ENCODE data around the gene LUC7L2.
"Not testable (repeated sequence)": the region's sequence is repeated elsewhere in the genome, so short reads cannot be mapped to it uniquely, and the experiment has no call there.

The LUC7L2 gene

DNA sequence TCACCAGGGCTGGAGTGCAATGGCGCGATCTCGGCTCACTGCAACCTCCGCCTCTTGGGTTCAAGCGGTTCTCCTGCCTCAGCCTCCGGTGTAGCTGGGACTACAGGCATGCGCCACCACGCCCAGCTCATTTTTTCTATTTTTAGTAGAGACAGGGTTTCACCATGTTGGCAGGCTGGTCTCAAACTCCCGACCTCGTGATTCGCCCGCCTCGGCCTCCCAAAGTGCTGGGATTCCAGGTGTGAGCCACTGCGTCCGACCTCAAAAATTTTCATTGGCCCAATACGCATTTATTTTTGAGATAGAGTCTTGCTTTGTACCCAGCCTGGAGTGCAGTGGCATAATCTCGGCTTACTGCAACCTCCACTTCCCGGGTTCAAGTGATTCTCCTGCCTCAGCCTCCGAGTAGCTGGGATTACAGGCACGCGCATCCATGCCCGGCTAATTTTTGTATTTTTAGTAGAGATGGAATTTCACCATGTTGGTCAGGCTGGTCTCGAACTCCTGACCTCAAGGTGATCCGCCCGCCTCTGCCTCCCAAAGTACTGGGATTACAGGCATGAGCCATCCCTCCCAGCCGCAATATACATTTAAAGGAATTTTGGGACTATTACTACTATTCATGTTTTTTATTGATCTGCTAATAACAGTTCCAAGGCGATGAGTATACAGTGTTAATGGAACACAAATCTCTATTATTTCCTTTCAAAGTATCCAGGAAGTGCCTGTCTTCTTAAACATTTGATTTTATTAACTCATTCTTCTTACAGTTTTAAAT lies 1.8 kb upstream of the LUC7L2 start:
- DNase-seq (ENCODE audit: low read depth), result not testable (repeated sequence)

DNA sequence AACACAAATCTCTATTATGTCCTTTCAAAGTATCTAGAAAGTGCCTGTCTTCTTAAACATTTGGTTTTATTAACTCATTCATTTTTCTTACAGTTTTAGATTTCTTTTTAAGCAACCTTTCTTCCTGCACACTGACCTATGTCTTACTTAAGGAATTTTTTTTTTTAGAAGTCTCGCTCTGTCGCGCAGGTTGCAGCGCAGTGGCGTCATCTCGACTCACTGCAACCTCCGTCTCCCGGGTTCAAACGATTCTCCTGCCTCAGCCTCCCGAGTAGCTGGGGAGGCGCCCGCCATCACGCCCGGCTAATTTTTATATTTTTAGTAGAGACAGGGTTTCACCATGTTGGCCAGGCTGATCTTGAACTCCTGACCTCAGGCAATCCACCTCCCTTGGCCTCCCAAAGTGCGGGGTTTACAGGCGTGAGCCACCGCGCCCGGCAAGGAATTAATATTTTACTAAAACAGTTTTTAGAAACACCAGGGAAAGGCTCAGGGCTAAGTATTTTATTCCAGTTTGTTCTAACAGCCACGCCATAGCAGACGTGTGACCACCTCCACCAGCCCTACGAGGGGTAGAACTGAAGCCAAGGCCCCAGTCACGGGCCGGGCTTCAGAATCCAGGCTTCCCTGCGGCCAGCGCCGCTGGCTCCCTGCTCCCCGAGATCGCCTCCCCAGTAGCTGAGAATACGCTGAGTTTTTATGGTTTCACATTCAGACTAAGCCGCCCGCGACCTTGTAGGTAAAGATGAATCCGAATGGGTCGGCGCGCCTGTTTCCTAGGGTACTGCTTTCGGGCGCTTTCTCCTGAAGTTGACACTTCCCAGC lies 941 bp upstream of the LUC7L2 start:
- DNase-seq (ENCODE audit: low read depth), result no peak

- peak; percentile 89 for DNase-seq (ENCODE audit: low read depth)
Measured at GRCh38 chr7:139360210-139360947, 685 bp downstream of the LUC7L2 start.

DNA sequence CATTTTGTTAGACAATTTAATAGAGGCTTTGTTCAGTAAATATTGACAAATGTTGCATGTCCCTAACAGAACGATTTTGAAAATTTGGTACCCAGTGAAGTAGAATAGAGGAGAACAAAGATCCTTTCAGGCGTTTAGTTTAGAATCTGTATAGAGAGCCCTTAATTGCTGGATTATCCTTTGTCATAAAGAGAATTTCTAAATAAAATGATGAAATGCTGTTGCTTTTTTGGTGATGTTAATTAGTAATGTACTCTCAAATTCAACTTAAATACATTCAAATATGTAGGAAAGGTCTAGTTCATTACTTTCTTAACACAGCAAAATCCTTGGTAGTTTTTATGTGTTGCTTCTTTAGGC lies 1.2 kb downstream of the LUC7L2 start:
- DNase-seq (ENCODE audit: low read depth), result no peak

DNA sequence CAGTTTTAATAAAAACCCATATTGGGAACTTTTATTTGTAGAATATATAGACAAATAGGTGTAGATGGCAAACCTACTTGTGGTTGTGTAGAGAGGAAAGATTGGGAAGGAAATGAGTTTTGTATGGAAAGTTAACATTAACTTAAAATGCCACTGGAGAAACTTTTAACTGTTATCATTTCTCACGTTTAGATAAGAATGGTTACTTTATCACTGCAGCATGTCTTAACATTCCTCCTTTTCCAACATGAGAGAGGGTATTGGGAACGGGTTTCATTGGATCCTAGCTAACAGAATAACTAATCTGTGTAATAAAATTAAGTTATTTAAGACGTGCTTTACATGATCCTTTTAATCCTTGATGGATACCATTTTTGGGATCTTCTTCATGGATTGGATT lies 1.8 kb downstream of the LUC7L2 start:
- no peak for DNase-seq (ENCODE audit: low read depth)

DNA sequence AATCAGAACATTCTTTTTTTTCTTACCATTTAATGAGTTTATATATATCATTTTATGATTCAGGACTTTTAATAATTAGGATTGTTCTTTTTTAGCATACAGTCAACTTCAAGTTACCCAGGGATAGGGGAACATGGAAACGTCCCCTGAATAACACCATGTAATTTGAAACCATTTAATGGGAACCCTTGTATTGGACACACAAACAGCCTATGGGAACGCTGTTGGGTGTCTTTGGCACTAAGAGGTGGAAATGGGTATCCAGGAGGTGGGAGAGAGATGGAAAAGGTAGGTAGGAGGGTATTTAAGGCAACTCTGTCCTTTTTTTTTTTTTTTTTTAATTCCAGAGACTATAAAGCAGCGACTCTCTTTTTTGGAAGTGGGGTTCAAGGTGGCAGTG lies 2.6 kb downstream of the LUC7L2 start:
- no peak for DNase-seq (ENCODE audit: low read depth)

DNA sequence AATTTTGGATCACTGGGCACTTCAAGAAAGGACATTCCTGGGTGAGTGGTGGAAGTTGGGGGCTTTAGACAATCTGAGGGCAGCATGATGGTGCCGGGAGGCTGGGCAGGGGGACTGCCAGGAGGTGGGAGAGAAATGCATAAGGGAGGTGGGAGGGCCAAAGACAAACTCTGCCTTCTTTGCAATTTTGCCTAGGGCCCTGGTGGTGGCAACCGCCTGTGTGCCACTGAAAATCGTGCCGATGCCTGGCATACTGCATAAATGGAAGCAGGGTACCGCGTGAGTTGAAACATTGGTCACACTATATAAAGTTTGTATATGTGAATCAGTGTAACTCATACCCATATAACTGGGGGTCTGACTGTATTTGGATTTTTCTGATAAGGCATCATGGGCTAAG lies 3.3 kb downstream of the LUC7L2 start:
- no peak for DNase-seq (ENCODE audit: low read depth)

GRCh38 chr7:139365336-139365735 lies 5.6 kb downstream of the LUC7L2 start:
- no peak for DNase-seq (ENCODE audit: low read depth)

DNA sequence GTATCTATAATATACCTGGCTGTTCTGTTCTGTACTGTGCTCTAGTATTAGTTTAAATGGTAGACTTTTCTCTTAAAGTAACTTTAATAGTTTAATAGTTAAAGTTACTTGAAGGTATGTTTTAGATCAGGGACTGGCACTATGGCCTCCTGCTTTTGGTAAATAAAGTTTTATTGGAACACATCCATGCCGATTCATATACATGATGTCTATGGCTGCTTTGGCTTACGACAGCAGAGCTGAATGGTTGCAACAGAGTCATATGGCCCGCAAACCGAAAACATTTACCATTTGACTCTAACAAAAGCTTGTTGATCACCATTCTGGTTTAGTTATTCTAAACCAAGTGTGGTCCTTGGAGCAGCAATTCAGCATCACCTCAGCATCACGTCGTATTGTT lies 6.7 kb downstream of the LUC7L2 start:
- DNase-seq (ENCODE audit: low read depth), result no peak

DNA sequence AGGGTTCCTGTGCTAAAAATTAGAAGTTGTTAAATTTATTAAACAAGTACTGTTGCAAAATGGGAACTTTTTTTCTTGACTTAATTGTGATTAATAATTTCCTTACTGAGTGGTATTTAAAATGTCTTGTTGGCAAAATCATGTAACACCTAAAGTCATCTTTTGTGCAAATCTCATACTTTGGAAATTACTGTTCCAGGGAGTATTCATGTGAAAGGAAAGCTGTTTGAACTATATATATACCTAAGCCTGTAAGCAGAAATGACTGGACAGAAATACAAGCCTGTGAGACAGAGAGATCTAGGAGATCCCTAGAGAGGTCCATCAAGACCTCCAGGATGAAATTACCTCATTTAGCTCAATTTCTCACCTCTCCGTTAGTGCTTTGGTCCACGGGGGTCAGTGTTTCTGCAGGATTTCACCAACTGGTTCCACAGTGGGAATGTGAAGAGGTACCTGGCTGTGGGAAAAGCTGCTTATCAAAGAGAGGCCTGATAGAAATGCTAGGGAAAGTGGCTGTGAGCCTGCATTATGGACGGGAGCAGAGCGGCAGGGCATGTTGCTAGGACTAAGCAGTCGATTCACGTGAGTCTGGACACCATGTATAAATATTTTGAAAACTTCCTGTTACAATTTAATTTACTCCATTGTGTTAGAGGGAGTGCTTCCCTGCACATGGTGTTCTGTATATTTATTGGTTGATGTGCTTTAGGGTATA lies 7.9 kb downstream of the LUC7L2 start:
- no peak for DNase-seq (ENCODE audit: low read depth)

- no peak for DNase-seq (ENCODE audit: low read depth)
Measured at GRCh38 chr7:139370301-139370942, 10.7 kb downstream of the LUC7L2 start.

GRCh38 chr7:139370943-139371313 lies 11.2 kb downstream of the LUC7L2 start:
- DNase-seq (ENCODE audit: low read depth), result no peak

DNA sequence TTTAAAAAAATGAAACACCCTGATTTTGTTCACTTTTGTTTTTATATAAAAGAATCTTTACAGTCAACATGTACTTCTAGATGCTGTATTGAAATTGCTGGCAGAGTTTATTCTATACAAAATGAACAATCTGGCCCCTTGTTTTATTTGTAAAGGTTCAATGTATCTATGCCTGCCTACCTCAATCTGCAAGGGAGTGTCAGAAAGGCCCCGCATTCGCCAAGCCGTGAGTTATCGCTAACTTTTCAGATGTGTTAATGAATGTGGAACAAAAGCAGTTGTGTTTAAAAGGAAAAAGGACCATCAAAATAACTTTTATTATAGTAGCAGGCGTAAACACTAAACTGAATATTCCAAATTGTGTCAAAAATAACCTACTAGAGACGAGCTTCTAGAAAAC lies 14.6 kb downstream of the LUC7L2 start:
- DNase-seq (ENCODE audit: low read depth), result no peak

- DNase-seq (ENCODE audit: low read depth), result no peak
Measured at GRCh38 chr7:139382439-139382838, 22.7 kb downstream of the LUC7L2 start.

DNA sequence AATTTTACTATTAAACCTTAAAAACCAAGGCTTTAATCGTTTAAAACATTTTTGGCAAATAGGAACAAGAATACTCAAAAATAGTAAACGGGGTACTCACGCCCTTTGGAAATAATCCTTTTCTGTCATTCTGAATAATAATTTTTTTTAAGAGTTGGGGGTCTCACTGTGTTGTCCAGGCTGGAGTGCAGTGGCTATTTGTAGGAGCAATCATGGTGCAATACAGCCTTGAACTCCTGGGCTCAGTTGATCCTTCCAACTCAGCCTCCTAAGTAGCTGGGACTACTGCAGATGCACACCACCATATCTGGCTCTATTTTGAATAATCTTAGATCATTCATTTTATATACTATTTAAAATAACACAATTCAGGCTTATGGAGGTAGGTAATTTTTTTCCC lies 24.9 kb downstream of the LUC7L2 start:
- DNase-seq (ENCODE audit: low read depth), result no peak

DNA sequence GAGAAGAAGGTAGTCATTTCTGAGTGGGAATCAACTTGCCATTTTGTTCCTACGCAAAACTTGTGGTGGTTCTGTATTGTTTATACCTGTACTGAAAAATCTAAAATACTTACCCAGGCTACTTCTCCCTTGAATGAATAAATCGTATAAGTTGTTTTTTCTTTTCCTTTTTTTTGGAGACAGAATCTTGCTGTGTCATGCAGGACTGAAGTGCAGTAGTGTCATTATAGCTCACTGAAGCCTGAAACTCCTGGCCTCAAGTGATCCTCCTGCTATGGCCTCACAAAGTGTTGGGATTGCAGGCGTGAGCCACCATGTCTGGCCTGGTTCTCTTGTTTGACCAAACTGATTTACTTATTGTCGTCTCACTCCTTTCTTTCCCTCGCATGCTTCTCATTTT lies 27.9 kb downstream of the LUC7L2 start:
- no peak for DNase-seq (ENCODE audit: low read depth)

GRCh38 chr7:139389091-139389490 lies 29.4 kb downstream of the LUC7L2 start:
- no peak for DNase-seq (ENCODE audit: low read depth)

DNA sequence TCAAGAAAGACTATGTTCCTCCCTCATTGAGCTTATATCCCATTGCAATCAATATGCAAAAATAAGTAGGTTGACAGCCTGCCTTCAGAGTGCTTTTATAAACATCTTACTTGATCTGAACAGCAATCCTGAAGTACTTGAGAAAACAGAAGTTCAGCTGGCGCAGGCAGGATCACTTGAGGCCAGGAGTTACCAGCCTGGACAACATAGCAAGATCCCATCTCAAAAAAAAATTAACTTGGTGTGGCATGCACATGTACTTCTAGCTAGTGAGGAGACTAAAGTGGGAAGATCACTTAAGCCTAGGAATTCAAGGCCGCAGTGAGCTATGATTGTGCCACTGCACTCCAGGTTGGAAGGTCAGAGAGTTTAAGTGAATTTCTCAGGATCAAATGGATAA lies 30.1 kb downstream of the LUC7L2 start:
- no peak for DNase-seq (ENCODE audit: low read depth)

DNA sequence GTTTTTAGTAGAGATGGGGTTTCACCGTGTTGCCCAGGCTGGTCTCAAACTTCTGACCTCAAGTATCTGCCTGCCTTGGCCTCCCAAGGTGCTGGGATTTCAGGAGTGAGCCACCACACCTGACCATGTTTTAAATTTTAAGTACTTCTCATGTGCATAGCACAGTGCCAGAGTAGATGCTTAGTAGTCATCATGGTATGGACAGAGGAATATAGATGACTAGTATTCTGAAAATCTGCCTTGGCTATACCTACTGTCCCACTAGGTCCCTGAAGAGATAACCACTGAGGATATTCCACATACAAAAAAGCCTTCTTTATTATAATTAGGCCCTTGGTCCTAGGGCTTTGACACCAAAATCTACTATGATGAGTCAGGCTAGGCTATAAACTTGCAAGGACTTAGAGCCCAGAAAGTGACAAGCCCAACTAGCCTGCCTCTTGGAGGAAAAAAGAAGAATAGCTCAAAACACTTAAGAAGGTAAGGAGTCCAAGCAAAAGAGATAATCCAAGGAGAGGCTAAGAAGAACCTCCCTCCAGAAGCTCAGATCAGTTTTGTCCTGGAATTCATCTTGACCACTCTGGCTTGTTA lies 34.0 kb downstream of the LUC7L2 start:
- DNase-seq (ENCODE audit: low read depth), result peak; percentile 2

DNA sequence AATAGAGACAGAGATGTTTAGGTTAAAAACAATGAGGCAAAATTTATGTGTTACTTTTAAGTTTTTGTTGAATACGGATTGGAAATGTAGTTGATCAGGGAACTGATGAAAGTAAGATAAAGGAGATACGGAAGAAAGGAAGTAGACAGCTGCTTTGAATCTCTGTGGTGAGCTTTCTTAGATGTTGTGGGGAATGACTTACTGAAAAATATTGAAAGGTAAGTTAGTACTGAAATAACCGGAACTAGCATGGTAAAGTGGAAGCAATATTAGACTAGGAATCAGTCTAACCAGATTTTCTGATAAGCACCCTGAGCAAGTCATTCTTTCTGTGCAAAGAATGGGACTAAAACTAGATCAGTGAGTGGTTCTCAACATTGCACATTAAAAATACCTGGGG lies 34.8 kb downstream of the LUC7L2 start:
- no peak for DNase-seq (ENCODE audit: low read depth)

GRCh38 chr7:139396323-139396951 lies 36.7 kb downstream of the LUC7L2 start:
- peak; percentile 30 for DNase-seq (ENCODE audit: low read depth)

Measured in stromal cell of bone marrow (primary cell).